ENCODE results near the gene RGMB.

RGMB gene

DNA sequence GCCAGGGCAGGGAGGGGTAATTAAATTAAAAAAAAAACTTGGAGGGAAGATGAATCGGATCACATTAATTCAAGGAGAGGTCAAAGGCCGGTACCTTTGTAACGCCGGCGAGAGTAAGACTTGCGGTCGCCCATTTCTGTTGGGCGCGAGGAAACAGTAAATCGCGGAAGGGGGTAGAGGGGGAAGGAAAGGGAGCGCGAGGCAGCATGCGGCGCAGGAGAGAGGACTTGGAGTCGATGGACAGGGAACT lies 324 bp upstream of the RGMB start:
- Mint-ChIP-seq H3K4me1 (peaks cover 77% of the 10 kb centered on the region), H3K27ac (peak overlapping the region; percentile 88), H3K36me3 (no peaks in the 10 kb centered on the region), H3K27me3 (peaks cover 7% of the 10 kb centered on the region), H3K4me3 (peak overlapping the region; percentile 95), H3K9me3 (no peaks in the 10 kb centered on the region)
- no peak for ATAC-seq

- peak overlapping the region; percentile 88 for H3K27ac Mint-ChIP-seq
- no peaks in the 10 kb centered on the region for H3K27me3 Mint-ChIP-seq
- H3K9me3 Mint-ChIP-seq: no peaks in the 10 kb centered on the region
- H3K36me3 Mint-ChIP-seq: no peaks in the 10 kb centered on the region
- H3K4me1 Mint-ChIP-seq: peaks cover 69% of the 10 kb centered on the region
- H3K4me3 Mint-ChIP-seq: peak overlapping the region; percentile 95
- peak; percentile 47 for ATAC-seq
These were observed 950 bp downstream of the RGMB start for GRCh38 chr5:98774192-98775033.

DNA sequence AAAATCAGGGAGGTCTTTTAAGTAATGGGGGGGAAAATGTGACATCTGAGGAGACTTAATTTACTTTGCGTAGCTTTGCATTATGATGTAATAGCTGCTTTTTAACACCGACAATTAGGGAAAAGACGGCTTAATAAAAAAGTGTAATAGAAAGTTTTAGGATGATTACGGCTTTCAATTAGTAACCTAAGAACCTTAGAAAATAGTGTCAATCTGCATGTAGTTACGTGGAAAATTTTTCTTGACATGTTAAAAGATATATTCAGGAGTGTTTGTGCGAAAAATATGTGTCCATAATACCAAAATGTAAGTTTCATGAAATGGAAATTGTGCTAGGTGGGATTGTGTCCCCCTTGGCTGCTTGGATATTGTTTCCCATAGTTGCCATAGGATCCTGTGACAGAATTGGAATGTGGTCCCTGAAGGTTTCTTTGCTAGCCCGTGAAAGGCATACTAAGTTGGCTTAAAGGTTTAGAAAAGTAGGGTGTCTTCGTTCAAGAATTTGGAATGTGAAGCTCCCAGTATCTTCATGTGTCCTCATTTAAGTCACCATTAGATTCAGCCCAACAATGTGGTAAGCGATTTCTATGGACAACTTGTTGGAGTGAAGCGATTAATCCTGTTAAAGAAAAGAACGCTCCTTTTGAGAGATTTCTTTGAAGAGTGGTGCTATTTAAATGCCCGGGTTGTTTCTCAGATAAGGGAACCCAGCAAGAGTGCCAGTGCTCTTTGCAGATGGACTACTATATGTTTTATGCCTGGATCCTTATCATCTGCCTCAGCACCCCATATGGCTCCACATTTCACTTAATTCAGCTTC lies 2.0 kb downstream of the RGMB start:
- H3K4me1 Mint-ChIP-seq: peaks cover 65% of the 10 kb centered on the region
- peak overlapping the region; percentile 95 for H3K4me3 Mint-ChIP-seq

DNA sequence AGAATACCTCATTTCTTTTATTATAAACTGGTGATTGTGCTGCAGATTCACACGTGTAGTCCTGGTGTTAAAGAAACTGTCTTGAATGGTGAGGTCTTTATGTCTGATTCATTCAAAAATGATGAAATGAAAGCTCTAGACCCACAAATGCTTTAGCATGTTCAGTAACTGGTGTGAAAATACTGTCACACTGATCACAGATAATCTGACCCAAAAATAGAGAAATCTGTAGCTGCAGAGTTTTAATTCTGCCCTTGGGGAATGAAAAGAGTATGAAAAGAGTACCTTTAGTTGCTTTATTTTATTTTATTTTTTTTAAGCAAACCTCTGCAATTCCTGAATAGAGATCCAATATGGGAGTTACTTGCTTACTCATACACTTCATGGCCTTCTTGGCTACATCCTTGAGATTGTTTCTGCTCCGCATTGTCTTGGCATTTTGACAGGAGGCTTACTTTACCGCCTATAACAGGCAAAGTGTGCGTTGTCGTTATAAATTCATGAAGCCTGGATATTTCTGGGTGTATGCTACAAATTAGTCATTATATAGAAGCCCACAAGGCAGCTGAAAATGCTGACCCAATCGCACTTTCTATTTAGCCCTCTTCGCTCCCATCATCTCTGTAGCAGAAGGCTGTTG lies 2.7 kb downstream of the RGMB start:
- ATAC-seq: no peak
- no peaks in the 10 kb centered on the region for H3K9me3 Mint-ChIP-seq
- no peak overlapping the region for H3K27ac Mint-ChIP-seq
- peaks cover 65% of the 10 kb centered on the region for H3K4me1 Mint-ChIP-seq
- H3K4me3 Mint-ChIP-seq: peak overlapping the region; percentile 51
- H3K36me3 Mint-ChIP-seq: no peaks in the 10 kb centered on the region
- no peaks in the 10 kb centered on the region for H3K27me3 Mint-ChIP-seq

More for the DNA sequence above, 2.0 kb downstream of the RGMB start:
- Mint-ChIP-seq H3K27me3 (no peaks in the 10 kb centered on the region), H3K27ac (peak overlapping the region; percentile 88), H3K9me3 (no peaks in the 10 kb centered on the region), H3K36me3 (no peaks in the 10 kb centered on the region)
- ATAC-seq: no peak

- ATAC-seq: no peak
- H3K36me3 Mint-ChIP-seq: no peaks in the 10 kb centered on the region
- no peaks in the 10 kb centered on the region for H3K9me3 Mint-ChIP-seq
- no peak overlapping the region for H3K4me3 Mint-ChIP-seq
- no peaks in the 10 kb centered on the region for H3K27me3 Mint-ChIP-seq
- H3K27ac Mint-ChIP-seq: no peak overlapping the region
- H3K4me1 Mint-ChIP-seq: peaks cover 58% of the 10 kb centered on the region
These were observed 3.8 kb downstream of the RGMB start for GRCh38 chr5:98777295-98777694.

GRCh38 chr5:98779264-98779877 lies 5.9 kb downstream of the RGMB start:
- peaks cover 15% of the 10 kb centered on the region for H3K36me3 Mint-ChIP-seq
- no peaks in the 10 kb centered on the region for H3K27me3 Mint-ChIP-seq
- H3K4me1 Mint-ChIP-seq: peaks cover 68% of the 10 kb centered on the region
- no peak overlapping the region for H3K4me3 Mint-ChIP-seq
- no peaks in the 10 kb centered on the region for H3K9me3 Mint-ChIP-seq
- no peak overlapping the region for H3K27ac Mint-ChIP-seq
- no peak for ATAC-seq

GRCh38 chr5:98780390-98780789 lies 6.9 kb downstream of the RGMB start:
- no peaks in the 10 kb centered on the region for H3K9me3 Mint-ChIP-seq
- H3K4me3 Mint-ChIP-seq: no peak overlapping the region
- H3K36me3 Mint-ChIP-seq: peaks cover 15% of the 10 kb centered on the region
- peak overlapping the region; percentile 67 for H3K27ac Mint-ChIP-seq
- no peaks in the 10 kb centered on the region for H3K27me3 Mint-ChIP-seq
- peaks cover 68% of the 10 kb centered on the region for H3K4me1 Mint-ChIP-seq
- ATAC-seq: no peak

GRCh38 chr5:98781520-98781919 lies 8.1 kb downstream of the RGMB start:
- H3K27ac Mint-ChIP-seq: peak overlapping the region; percentile 67
- no peaks in the 10 kb centered on the region for H3K9me3 Mint-ChIP-seq
- peak; percentile 83 for ATAC-seq
- H3K27me3 Mint-ChIP-seq: no peaks in the 10 kb centered on the region
- H3K4me1 Mint-ChIP-seq: peaks cover 68% of the 10 kb centered on the region
- peaks cover 15% of the 10 kb centered on the region for H3K36me3 Mint-ChIP-seq
- H3K4me3 Mint-ChIP-seq: no peak overlapping the region

DNA sequence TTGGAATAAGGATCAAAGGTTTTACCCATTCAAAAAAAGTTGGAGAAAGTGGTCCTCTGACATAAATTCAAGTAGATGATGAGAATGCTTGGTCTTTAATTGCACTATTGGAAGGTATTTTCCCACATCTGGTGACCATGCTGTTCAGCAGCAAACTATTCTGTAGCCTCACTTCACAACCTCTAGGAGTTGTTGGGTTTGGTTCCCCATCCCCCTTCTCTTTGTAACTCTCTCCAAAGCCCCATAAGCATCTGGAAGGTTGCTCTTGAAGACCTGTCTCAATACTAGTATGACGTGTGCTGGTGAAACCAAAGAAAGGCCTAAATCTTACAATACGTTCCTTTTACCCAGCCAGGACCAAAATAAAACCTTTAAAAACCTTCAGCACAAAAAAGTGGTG lies 8.5 kb downstream of the RGMB start:
- no peaks in the 10 kb centered on the region for H3K27me3 Mint-ChIP-seq
- peaks cover 15% of the 10 kb centered on the region for H3K36me3 Mint-ChIP-seq
- H3K4me3 Mint-ChIP-seq: no peak overlapping the region
- peak overlapping the region; percentile 67 for H3K27ac Mint-ChIP-seq
- ATAC-seq: peak; percentile 60
- peaks cover 67% of the 10 kb centered on the region for H3K4me1 Mint-ChIP-seq
- H3K9me3 Mint-ChIP-seq: no peaks in the 10 kb centered on the region

DNA sequence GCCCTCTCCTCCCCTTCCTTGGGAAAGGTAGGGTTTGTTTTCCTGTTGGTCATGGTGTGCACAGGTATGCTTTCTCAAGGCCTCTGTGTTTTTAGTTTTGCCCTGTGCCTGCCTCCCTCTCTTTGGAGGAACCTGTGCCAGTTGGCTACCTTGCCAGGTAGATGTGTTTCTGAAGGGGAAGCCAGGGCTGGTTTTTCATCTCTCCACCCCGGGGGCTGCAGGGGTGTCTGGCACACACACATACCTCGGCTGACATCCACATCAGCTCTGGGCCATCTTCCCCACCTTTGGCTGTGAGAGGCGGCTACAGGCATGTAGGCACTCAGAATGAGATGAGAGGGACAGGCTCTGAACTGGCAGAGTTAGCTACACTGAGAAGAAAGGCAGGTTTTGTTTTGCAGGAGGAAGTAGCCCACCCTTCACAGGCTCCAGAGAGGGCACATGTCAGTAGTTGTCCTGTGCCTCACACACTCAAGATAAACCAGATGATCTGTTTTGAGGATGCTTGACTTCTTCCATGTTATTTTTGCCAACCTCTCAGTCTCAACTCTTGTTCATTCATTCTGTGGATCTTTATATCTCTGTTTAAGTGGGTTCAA lies 9.7 kb downstream of the RGMB start:
- H3K27ac Mint-ChIP-seq: peak overlapping the region; percentile 67
- H3K4me1 Mint-ChIP-seq: peaks cover 68% of the 10 kb centered on the region
- no peak for ATAC-seq
- peaks cover 20% of the 10 kb centered on the region for H3K36me3 Mint-ChIP-seq
- no peaks in the 10 kb centered on the region for H3K27me3 Mint-ChIP-seq
- H3K9me3 Mint-ChIP-seq: no peaks in the 10 kb centered on the region
- no peak overlapping the region for H3K4me3 Mint-ChIP-seq

DNA sequence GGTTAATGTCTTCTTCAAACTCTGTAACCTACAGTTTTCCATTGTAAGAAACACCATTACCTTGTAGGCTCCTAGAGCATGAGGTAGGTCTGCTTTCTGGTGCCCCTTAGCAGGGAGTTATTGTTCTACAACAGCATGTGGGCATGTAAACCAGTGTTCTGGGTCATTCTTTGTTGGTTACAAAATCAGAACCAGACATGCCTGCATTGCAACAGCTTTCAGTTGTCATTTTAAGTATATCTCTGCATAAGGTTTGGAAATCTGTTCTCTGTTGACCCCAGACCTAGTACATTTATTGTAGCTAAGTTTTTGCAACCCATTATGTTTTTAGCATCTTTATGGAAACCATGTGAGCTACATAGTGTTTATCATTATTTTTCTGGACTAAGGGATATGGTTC lies 10.9 kb downstream of the RGMB start:
- peaks cover 71% of the 10 kb centered on the region for H3K4me1 Mint-ChIP-seq
- H3K27ac Mint-ChIP-seq: no peak overlapping the region
- ATAC-seq: no peak
- no peaks in the 10 kb centered on the region for H3K27me3 Mint-ChIP-seq
- H3K36me3 Mint-ChIP-seq: peaks cover 20% of the 10 kb centered on the region
- H3K9me3 Mint-ChIP-seq: no peaks in the 10 kb centered on the region
- H3K4me3 Mint-ChIP-seq: no peak overlapping the region

DNA sequence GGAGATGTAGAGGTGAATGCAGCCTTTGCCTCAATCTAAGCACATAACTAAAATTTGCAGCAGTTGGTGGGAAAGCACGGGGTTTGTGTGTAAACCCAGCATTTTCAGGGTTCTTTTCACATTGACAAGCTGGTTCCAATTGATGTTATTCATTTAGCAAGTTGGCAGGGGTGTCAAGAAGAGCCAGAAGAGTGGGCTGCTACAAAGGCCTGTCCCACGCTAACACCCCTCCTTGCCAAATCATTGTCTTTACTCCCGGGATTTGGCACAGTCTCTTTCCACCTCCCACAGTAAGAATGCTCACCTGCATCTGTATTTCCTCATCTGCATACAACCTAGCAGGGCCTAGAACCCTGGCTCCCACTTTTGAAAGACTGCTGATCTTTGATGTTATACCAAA lies 11.8 kb downstream of the RGMB start:
- no peak overlapping the region for H3K4me3 Mint-ChIP-seq
- ATAC-seq: no peak
- H3K36me3 Mint-ChIP-seq: peaks cover 22% of the 10 kb centered on the region
- H3K27ac Mint-ChIP-seq: no peak overlapping the region
- peaks cover 76% of the 10 kb centered on the region for H3K4me1 Mint-ChIP-seq
- H3K9me3 Mint-ChIP-seq: no peaks in the 10 kb centered on the region
- H3K27me3 Mint-ChIP-seq: no peaks in the 10 kb centered on the region

- peaks cover 76% of the 10 kb centered on the region for H3K4me1 Mint-ChIP-seq
- no peaks in the 10 kb centered on the region for H3K9me3 Mint-ChIP-seq
- H3K27ac Mint-ChIP-seq: peak overlapping the region; percentile 22
- no peak for ATAC-seq
- H3K4me3 Mint-ChIP-seq: no peak overlapping the region
- H3K36me3 Mint-ChIP-seq: peaks cover 23% of the 10 kb centered on the region
- no peaks in the 10 kb centered on the region for H3K27me3 Mint-ChIP-seq
These were observed 12.9 kb downstream of the RGMB start for GRCh38 chr5:98786191-98786853.

- Mint-ChIP-seq H3K27ac (peak overlapping the region; percentile 22), H3K4me1 (peaks cover 79% of the 10 kb centered on the region), H3K36me3 (peaks cover 23% of the 10 kb centered on the region), H3K27me3 (no peaks in the 10 kb centered on the region), H3K4me3 (no peak overlapping the region), H3K9me3 (no peaks in the 10 kb centered on the region)
- no peak for ATAC-seq
These were observed 13.8 kb downstream of the RGMB start for GRCh38 chr5:98787131-98787719.
